ENCODE results near the gene PPIP5K1.
A peak's percentile ranks its signal among the peaks of the same experiment; 100 is the strongest.

The PPIP5K1 gene

GRCh38 chr15:43517354-43518196, 72.4 kb downstream of the PPIP5K1 start, which contains the start of gene MAP1A:
Gene MAP1A (plus strand): TSS chr15:43517608. CDS start chr15:43521474, 3,866 bp downstream.
- no peak for DNase-seq

- no peak for DNase-seq
Observed at GRCh38 chr15:43516801-43517353, 73.1 kb downstream of the PPIP5K1 start.

- DNase-seq, result no peak
Observed at GRCh38 chr15:43516185-43516584, 73.8 kb downstream of the PPIP5K1 start.

- no peak for DNase-seq
Observed at GRCh38 chr15:43515741-43516140, 74.3 kb downstream of the PPIP5K1 start.

- no peak for DNase-seq
Observed at GRCh38 chr15:43514241-43515057, 75.6 kb downstream of the PPIP5K1 start.

- DNase-seq, result no peak
Observed at GRCh38 chr15:43513550-43513949, 76.5 kb downstream of the PPIP5K1 start.

- DNase-seq, result peak; percentile 14
Observed at GRCh38 chr15:43511012-43511885, 78.8 kb downstream of the PPIP5K1 start.

GRCh38 chr15:43510200-43511011, 79.6 kb downstream of the PPIP5K1 start:
- DNase-seq, result peak; percentile 94

- DNase-seq, result no peak
Observed at GRCh38 chr15:43509660-43510199, 80.3 kb downstream of the PPIP5K1 start.

- no peak for DNase-seq
Observed at GRCh38 chr15:43508991-43509659, 80.9 kb downstream of the PPIP5K1 start.

- no peak for DNase-seq
Observed at GRCh38 chr15:43508421-43508820, 81.6 kb downstream of the PPIP5K1 start.

GRCh38 chr15:43505738-43506137, 84.3 kb downstream of the PPIP5K1 start:
- DNase-seq, result no peak

GRCh38 chr15:43499635-43500034, 90.4 kb downstream of the PPIP5K1 start:
- DNase-seq, result no peak

- no peak for DNase-seq
Observed at GRCh38 chr15:43498990-43499389, 91.0 kb downstream of the PPIP5K1 start.

GRCh38 chr15:43493703-43494472, 96.1 kb downstream of the PPIP5K1 start:
- no peak for DNase-seq

GRCh38 chr15:43492673-43493601, 97.1 kb downstream of the PPIP5K1 start, which contains the start of gene TP53BP1:
Gene TP53BP1 (minus strand): TSS chr15:43493156. CDS start chr15:43493043, 113 bp downstream.
- DNase-seq, result peak; percentile 95

- DNase-seq, result no peak
Observed at GRCh38 chr15:43492266-43492665, 97.7 kb downstream of the PPIP5K1 start.

GRCh38 chr15:43489191-43489590, 100.8 kb downstream of the PPIP5K1 start:
- DNase-seq, result no peak

GRCh38 chr15:43488790-43489189, 101.2 kb downstream of the PPIP5K1 start:
- no peak for DNase-seq

Data from stimulated activated CD4-positive, alpha-beta T cell treated with anti-CD3 and anti-CD28 coated beads, Interleukin-4, amount 100 ng/mL, for 1 hour (primary cell).